Retinal pigment epithelial cell (primary cell): ENCODE measurements around the gene ERBIN.

Experiments
- DNase-seq: peaks from one replicate; pipeline ENCODE4 v3.0.0-alpha.2; 2010; ENCODE audit warnings: low read depth
- H3K4me3 ChIP-seq: 2 replicates; pipeline ENCODE4 v1.5.1; 2011; ENCODE audit warnings: mild to moderate bottlenecking, low read length, control low read depth, moderate library complexity
- TF ChIP-seq, protein P1 (sequence below): conservative IDR thresholded peaks from 2 replicates; pipeline ENCODE4 v1.5.1; 2011; ENCODE audit warnings: low read depth, low read length, control low read depth, inconsistent platforms

ERBIN gene

DNA sequence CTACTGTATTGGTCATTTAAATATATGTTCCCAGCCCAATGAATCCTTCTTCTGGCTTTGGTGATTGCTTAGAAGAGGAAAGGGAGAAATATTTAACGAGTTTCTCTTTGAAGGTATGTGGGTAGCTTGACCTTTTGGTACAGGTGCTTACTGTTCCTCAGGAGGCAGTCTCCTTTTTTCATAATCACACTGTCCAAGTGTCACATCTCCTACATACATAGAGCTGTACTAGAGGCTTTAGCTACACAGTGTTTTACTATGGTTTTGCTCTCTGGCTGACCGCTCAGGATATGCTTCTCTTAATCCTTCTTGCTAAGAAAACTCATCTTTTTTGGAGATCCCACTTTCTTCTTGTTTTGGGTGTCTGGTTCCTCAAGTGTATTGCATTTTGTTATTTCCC lies 6.9 kb downstream of the ERBIN start:
- DNase-seq = no peak
- TF ChIP-seq, protein P1, sequence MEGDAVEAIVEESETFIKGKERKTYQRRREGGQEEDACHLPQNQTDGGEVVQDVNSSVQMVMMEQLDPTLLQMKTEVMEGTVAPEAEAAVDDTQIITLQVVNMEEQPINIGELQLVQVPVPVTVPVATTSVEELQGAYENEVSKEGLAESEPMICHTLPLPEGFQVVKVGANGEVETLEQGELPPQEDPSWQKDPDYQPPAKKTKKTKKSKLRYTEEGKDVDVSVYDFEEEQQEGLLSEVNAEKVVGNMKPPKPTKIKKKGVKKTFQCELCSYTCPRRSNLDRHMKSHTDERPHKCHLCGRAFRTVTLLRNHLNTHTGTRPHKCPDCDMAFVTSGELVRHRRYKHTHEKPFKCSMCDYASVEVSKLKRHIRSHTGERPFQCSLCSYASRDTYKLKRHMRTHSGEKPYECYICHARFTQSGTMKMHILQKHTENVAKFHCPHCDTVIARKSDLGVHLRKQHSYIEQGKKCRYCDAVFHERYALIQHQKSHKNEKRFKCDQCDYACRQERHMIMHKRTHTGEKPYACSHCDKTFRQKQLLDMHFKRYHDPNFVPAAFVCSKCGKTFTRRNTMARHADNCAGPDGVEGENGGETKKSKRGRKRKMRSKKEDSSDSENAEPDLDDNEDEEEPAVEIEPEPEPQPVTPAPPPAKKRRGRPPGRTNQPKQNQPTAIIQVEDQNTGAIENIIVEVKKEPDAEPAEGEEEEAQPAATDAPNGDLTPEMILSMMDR = no peak
- H3K4me3 ChIP-seq = no peak overlapping the region

DNA sequence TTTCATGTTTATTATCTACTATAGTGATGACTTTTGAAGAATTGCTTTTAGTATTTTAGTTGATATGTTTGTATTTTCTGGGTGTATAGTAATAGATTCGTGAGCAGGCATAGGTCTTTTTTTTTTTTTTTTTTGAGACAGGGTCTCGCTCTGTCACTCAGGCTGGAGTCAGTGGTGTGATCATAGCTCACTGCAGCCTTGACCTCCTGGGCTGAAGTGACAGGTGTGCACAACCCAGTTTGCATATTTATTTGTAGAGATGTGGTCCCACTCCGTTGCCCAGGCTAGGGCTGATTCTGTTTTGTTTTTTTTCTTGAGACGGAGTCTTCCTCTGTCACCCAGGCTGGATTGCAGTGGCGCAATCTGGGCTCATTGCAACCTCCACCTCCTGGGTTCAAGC lies 11.9 kb downstream of the ERBIN start:
- no peak overlapping the region for H3K4me3 ChIP-seq
- DNase-seq = no peak
- TF ChIP-seq, protein P1 = no peak

DNA sequence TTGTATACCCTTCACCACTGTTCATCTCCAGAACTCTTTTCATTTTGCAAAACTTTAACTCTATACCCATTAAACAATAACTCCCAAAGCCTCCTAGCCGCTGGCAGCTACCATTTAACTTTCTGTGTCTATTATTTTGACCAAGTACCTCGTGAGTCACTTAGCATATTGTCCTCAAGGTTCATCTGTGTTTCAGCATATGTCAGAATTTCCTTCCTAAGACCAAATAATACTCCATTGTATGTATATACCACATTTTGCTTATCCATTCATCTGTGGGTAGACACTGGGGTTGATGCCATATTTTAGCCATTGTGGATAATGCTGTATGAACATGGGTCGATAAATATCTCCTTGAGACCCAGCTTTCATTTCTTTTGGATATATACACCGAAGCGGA lies 17.4 kb downstream of the ERBIN start:
- TF ChIP-seq, protein P1 = no peak
- H3K4me3 ChIP-seq = no peak overlapping the region
- no peak for DNase-seq

DNA sequence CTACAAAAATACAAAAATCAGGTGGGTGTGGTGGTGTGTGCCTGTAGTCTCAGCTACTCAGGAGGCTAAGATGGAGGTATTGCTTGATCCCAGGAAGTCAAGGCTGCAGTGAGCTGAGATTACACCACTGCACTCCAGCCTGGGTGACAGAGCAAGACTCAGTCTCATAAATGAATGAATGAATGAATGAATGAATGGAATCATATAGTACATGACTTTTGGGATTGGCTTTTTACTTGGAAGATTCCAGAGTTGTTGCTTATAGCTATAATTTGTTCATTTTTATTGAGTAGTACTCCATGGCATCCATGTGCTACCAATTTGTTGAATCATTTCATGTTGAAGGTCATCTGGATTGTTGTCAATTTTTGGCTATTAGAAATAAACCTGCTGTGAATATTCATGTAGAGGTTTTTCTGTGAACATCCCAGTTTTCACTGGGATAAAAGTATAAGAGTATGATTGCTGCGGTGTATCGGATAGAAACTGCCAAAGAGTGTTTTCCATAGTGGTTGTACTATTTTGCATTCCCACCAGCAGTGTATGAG lies 19.9 kb downstream of the ERBIN start:
- DNase-seq = no peak
- TF ChIP-seq, protein P1 = no peak

DNA sequence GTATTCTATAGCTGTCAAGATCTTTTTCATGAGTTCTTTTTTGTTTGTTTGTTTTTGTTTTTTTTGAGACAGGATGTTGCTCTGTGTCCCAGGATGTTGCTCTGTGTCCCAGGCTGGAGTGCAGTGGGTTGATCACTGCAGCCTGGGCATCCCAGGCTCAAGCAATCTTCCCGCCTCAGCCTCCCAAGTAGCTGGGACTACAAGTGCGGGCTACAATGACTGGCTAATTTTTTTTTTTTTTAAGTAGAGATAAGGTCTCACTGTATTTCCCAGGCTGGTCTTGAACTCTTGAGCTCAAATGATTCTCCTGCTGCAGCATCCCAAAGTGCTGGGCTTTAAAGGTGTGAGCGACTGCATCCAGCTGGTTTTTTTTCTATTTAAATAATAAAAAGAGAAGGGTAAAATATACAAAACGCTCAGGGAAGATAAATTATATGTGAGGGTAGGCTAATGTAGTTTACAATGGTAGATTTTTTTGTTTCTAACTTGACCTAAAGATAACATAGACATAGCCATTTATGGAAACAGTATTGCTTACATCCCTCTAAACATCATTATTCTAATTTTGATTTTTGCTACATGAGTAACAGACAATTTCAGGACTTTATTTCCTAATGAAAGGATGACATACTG lies 21.9 kb downstream of the ERBIN start:
- TF ChIP-seq, protein P1 = no peak
- no peak overlapping the region for H3K4me3 ChIP-seq
- no peak for DNase-seq

More for the DNA sequence above, 19.9 kb downstream of the ERBIN start:
- no peak overlapping the region for H3K4me3 ChIP-seq

DNA sequence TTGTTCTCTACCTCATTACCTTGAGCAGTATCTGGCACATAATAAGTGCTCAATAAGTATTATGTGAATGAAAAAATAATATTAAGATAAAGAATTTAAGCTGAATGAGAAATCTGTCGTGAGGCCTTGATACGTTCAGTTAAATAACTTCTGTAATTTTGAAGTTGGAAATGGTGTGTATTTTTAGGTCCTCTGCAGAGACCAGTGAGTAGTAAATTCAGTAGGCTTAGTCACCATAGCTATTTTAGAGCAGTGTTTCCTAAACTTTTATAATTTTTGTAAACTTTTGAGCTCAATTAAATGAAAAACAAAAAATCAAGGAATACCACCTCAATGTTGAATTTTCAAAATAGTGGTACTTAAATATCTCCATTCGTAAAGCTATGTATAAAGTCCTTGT lies 25.0 kb downstream of the ERBIN start:
- DNase-seq = no peak
- H3K4me3 ChIP-seq = no peak overlapping the region
- TF ChIP-seq, protein P1 = no peak

DNA sequence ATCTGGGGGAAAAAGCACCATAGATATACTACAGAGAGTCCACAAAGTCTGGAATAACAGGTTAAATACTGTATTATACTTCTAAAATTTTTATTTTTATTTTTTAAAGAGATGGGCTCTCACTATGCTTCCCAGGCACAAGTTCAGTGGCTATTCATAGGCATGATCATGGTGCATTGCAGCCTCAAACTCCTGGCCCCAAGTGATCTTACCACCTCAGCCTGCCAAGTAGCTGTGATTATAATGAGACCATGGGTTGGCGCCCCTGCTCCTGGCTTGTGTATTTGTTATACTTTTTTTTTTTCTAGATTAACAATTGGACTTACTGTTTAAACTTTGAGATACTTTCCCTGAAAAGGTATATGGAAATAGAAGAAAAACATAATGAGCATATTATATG lies 25.9 kb downstream of the ERBIN start:
- H3K4me3 ChIP-seq = no peak overlapping the region
- DNase-seq = peak; percentile 9
- TF ChIP-seq, protein P1 = no peak
